Right lobe of liver (tissue), 4 donors: ENCODE data around the gene MRGPRG.

ENCODE experiments used
- CTCF ChIP-seq, 4 donors: fragments of 200-600 bp in 3 of 4; fragments of 450-650 bp in 1 of 4; IDR thresholded peaks; one replicate each; pipeline versions ENCODE4 v1.5.1 to v1.8.0; 2016 to 2022; ENCODE audit warnings: antibody characterized with exemption in 4 of 4, mild to moderate bottlenecking in 2 of 4
- POLR2A ChIP-seq: fragments of 450-650 bp; IDR thresholded peaks from one replicate; pipeline ENCODE4 v1.6.1; 2017; ENCODE audit warnings: antibody characterized with exemption, mild to moderate bottlenecking
- donor health status: DM: no; HTN: no; CAD: no.
- donor health status: DM: no; HTN: no; CAD: no.
- donor health status: DM: no; HTN: yes; CAD: no.

DNA sequence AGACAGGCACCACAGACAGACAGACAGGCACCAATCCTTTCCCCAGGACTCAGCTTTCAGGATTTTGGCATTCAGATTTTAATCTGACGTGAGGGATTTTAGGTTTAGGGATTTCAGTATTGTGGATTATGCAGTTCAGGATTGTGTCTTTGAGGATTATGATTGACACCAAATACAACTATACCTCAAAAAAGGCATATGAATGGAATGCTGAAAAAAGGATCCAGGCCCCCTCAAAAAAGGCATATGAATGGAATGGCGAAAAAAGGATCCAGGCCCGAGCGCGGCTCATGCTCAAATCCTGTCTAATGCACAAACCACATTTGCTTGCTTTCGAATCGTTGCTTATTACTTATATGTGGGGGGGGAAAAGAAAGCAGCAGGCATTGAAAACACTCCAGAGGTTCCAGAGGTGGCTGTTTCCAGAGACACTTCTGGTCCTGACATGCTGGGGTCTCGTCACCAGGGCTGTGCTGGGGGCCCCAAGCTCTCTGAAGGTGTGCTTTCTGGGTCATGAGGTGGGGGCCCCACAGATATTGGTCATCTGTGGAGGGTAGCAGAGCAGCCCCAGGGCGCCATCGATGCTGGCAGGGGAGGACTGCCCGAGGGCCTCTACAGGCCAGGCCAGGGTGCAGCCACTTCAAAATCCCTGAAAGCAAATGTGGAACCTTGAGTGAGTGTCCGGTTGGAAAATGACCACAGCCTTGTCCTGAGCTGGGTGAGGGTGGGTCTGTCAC lies 36.7 kb downstream of the MRGPRG start:
- no peak for TF ChIP-seq CTCF (IDR thresholded peaks at IDR 0.05)
- TF ChIP-seq POLR2A: no peak
